Panc1 (cell line): ENCODE measurements around the gene TALDO1.

Experiments
- CTCF ChIP-seq: fragments of 450-650 bp; IDR thresholded peaks from 2 replicates; pipeline ENCODE4 v1.5.1; 2017; ENCODE audit warnings: mild to moderate bottlenecking
- POLR2AphosphoS5 ChIP-seq: IDR thresholded peaks from 2 replicates; pipeline ENCODE4 v1.6.1; 2012; ENCODE audit warnings: mild to moderate bottlenecking, low read depth, low read length, moderate library complexity

DNA sequence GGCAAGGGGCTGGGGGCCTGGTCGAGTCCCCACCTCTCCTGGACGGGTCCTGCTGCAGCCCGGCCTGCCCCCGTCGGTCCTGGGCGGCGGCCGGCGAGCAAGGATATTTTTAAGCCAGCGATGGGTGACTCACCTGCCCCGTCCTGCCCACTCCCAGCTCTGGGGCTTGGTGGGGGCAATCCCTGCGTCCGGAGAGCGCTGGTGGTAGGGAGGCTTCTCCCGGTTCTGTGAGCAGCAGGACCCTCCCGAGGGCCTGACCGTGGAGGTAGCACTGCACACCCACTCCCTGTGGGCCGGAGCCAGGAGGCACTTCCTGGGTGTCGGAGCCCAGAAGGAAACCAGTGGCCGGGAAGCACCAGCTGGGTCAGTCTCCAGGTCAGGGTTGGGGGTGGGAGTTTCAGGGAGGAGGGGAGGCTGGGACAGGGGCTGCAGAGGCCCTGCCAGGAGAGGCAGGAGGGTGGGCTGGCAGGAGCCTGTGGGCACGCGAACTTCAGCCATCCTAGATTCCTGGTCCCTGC lies 40.8 kb upstream of the TALDO1 start:
- TF ChIP-seq CTCF, result no peak
- TF ChIP-seq POLR2AphosphoS5, result no peak; the same call in 1 of the 2 replicates
